TTC549 (cell line): Measurements from ENCODE around the gene FGF6.
"Not testable (repeated sequence)": the region's sequence is repeated elsewhere in the genome, so short reads cannot be mapped to it uniquely, and the experiment has no call there.

ENCODE experiments used
- FAIRE-seq: peaks from 2 replicates; lab custom pipeline; 2012; peaks lifted over from hg19 to GRCh38; lab: Jason Lieb, UNC

The FGF6 gene

DNA sequence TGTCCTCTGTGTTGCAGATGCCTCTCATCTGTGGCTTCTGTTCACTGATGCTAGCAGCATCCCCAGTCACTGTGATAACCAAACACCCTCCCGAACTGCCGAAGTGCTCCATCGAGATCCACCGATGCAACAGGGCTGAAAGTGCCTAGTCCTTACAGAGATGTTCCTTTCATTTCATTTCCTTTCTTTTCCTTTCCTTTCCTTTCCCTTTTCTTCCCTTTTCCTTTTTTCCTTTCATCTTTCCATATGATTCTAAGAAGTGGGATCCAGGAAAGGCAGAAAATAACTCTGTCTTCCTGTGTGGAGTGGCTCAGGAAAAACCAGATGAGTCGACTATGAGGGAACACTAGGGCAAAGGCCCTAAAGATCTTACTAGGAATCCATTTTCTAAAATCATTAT lies 26.7 kb downstream of the FGF6 start:
- FAIRE-seq: no peak

DNA sequence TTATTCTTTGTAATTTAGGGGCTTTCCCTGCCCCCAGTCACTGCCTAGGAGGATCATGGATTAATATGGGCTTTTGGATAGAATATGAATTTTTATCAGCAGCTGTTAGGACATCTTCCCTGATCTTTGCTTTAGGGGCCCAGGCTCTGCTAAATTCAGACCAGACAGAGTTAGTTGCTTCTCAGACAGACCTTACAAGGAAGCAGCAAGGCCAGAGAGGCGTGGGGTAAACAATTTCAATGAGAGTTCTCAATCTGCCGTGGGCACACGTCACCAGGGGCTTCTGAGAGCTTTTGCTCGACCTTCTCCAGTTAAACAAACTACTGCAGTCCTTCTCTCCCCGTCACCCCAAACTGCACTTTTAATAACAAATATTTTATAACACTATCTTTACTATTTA lies 27.7 kb downstream of the FGF6 start:
- no peak for FAIRE-seq

DNA sequence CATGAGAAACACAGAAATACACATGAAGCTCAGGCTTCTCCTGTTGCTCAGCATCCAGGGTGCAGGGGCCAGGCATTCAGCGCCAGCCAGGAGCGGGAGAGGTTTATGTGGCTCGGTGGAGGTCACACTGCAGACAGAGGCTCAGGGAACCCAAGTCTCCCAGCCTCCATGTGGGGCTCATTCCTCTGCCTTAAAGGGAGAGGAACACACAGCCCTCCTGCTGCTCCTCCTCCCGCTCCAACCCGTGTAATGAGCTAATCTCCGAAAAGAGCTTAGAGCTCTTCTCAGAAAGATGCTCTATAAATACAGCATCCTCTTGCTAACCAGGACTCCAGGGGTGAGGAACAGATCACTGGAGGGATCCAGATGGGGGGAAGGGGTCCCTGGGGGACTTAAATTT lies 28.2 kb downstream of the FGF6 start:
- FAIRE-seq: no peak

DNA sequence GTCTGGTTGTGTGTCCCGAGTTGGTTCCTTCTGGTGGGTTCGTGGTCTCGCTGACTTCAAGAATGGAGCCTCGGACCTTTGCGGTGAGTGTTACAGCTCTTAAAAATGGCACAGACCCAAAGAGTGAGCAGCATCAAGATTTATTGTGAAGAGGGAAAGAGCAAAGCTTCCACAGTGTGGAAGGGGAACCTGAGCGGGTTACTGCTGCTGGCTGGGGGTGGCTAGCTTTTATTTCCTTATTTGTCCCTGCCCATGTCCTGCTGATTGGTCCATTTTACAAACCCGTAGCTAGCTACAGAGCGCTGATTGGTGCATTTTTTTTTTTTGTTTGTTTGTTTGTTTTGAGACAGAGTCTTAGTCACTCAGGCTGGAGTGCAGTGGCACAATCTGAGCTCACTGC lies 29.3 kb downstream of the FGF6 start:
- FAIRE-seq: no peak

DNA sequence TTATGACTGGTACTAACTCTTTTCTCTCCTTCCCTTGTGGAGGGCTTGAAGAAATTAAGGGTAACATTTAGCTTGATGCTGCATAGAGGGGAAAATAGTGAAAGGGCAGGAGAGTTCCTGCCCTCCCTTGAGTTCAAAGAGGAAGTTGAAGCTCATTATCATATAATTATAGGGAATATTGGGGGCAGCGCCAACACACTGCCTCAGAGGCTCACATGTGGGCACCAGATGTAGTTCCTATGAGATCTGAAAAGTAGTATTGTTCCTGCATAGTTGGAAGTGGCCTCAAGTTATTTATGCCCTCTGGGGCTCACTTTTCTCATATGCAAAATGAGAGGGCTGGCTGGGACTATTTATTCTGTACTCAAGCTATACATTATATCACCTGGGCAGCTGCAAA lies 33.1 kb downstream of the FGF6 start:
- FAIRE-seq: no peak

DNA sequence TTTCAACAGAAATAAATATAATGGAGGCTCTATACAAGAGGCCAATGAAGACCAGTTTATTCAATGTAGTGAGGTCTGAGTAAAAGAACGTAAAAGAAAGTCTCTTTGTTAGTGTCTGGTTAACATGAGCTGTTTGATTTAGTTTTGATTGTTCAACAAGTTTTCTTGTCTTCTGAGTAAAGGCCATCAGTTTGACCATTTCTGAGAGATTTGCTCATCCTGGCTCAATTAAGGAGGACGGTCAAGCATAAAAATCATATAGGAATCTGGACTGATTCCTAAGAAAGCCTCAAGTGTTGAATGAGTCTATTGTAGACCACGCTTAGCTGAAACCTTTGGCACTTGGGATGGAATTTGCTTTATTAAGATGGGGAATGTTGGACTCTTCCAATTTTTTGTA lies 33.6 kb downstream of the FGF6 start:
- FAIRE-seq: no peak

DNA sequence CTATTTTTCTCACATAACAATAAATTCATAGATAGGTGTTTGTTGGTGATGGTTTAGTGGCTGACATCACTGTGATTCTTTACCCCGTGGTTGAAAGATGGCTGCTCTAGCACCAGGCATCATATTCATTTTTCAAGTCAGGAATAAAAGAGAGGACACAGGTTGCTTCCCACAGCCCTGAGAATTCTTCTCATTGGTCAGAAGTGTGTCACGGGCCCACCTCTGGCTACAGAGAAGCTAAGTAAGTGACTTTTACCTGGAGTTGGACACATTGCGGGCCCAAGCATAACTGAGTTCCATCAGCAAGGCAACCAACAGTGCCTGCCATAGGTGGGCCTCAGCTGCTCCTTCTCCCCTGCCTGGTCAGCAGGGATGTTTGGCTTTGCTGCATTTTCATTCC lies 38.5 kb downstream of the FGF6 start:
- no peak for FAIRE-seq

DNA sequence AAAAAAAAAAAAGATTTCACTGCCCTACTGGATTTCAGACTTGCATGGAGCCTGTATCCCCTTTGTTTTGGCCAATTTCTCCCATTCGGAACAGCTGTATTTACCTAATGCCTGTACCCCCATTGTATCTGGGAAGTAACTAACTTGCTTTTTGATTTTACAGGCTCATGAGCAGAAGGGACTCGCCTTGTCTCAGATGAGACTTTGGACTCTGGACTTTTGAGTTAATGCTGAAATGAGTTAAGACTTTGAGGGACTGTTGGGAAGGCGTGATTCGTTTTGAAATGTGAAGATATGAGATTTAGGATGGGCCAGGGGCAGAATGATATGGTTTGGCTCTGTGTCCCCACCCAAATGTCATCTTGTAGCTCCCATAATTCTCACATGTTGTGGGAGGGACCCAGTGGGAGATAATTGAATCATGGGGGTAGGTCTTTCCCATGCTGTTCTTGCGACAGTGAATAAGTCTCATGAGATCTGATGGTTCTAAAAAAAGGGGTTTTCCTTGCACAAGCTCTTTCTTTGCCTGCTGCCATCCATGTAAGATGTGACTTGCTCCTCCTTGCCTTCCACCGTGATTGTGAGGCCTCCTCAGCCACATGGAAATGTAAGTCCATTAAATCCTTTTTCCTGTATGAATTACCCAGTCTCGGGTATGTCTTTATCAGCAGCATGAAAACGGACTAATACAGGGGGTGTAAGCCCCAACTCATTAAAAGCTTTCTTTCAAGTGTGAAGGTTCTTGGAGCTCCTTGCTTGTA lies 40.6 kb downstream of the FGF6 start:
- FAIRE-seq: not testable (repeated sequence)

DNA sequence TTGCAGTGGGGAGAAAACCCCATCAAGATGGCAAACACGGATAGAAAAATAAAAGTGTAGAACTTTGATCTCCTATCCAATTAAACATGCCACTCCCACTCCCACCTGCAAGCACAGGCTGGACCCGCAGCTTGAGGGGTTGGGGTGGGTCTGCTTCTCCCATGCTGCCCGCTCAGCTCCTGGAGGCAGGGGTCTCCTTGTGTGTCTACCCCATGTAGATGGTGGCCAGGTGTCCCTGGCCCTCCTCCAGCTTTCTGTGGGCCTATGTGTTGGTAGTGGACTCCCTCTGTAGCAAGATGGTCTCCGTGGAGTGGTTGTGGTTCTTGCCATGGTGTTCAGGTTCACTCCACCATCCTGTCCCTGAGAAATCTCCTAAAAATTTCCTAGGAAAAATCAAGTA lies 42.6 kb downstream of the FGF6 start:
- no peak for FAIRE-seq

DNA sequence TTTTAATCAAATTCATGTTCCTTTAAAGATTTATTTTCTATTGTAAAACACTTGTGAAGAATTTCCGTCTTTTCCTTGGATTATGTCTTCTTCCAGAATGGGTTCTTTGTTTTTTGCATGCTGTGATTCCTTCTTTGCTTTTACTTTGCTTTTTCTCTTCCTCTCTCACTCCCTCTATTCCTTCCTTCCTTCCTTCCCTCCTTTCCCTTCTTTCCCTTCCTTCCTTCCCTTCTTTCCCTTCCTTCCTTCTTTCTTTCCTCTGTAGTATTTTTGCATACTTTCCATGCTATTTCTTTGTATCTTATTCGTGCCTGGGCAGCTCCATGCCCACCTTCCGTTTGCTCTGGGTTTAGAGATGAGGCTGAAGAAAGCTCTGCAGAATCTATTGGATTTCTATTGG lies 44.5 kb downstream of the FGF6 start:
- no peak for FAIRE-seq

DNA sequence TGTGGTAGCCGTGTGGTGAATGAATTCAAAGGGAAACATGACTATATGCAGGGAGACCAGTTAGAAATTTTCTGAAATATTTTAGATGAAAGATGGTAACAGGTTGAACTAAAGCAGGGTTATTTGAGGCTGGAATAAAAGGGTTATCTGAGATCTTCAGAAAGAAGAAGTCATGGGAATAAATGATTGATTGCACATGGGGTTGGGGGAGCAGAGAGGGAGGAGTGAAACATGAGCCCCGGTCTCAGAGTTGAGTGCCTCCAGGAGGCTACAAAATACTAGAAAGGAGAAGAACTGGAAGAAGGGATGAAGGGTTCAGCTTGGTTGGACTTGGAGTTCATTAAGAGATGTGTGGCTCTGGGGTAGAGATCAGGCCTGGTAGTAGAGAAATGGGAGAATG lies 49.8 kb downstream of the FGF6 start:
- no peak for FAIRE-seq

DNA sequence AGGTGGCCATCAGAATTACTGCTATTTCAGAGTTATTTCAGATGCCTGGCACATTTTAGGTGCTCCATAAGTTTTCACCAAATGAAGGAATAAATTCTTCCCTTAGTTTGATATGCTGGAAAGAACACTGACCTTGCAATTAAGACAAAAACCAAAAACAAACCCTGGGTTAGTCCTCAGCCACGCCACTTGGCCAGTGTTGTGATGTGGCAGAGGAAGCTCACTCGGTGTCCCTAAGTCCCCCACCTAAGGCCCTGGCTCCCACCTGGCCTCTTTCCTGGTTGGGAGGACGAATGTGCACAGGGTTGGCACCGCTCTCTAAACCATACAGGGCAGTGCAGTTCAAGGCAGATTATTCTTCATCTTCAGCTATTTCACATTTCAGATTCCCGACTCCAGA lies 52.4 kb downstream of the FGF6 start:
- no peak for FAIRE-seq

DNA sequence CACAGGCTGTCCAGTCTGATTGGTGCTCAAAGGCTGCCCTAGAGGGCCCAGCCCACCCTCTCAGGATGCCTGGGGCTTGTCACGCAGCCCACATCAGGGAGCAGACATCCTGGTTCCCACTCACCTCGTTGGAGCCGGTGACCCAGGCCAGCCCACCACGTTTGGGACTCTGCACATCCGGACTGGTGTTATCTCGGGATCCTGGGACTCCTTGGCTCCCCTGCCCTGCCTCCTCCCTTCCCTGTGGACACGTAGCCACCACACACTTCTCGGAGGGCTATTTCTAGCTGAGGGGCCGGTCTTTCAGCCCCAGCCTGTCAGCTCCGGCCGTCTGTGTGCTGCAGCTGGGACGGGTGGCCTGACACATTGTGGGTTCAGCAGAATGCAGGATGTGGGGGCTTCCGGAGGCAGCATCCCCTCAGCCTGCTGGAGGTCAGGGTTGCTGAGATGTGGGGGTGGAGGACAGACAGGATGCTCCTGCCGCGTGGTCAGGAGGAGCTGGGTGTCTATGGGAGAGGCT lies 53.3 kb downstream of the FGF6 start:
- FAIRE-seq: no peak

DNA sequence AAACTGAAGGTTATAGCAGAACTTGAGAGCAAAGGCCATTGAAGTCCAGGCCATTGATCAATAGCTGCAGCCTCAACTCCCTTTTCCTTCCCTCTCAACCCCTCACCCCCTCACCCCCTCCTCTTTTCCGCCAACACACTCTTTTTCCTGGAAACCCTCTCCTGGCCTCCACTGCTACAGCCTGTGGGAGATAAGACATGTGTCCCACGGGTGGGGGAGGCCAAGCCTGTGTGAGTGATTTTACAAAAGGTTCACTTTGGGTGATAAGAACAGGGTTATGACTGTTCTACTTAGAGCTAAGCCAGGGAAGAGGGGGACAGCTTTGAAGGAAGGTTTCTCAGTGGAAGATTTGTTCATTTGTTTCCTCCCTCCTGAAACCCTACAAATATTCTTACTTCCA lies 57.0 kb downstream of the FGF6 start:
- FAIRE-seq: no peak

DNA sequence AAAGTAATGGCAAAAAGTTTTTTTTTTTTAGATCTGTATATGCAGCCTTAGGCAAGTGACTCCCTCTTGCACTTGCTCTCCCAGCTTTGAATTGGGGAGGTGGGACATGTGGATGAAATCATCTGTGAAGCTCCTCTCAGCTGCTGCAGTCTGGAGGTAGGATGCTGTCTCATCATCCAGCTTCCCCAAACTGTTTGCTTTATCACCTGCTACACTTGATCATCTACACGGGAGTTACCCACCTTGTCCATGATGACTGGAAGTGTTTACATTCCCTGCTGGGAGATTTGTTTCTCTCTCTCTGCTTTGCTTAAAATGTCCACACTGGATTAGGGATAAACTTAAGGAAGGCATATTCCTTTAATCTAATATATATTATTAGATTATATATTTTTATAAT lies 57.6 kb downstream of the FGF6 start:
- no peak for FAIRE-seq

DNA sequence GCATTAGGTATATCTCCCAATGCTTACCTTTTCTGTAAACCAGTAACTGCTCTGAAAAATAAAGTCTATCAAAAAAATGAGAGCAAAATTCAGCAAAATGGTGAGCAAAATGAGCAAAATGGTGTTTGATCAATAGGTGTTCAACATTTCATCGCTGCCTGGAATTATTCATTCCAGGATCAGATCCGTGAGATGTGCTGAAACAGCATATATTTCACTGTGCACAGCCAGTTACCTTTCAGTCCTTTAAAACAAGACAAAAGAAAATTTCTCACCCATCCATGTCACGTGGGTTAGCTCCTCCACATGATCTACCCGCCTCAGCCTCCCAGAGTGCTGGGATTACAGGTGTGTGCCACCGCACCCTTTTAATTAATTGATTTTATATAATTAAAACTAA lies 58.0 kb downstream of the FGF6 start:
- no peak for FAIRE-seq

DNA sequence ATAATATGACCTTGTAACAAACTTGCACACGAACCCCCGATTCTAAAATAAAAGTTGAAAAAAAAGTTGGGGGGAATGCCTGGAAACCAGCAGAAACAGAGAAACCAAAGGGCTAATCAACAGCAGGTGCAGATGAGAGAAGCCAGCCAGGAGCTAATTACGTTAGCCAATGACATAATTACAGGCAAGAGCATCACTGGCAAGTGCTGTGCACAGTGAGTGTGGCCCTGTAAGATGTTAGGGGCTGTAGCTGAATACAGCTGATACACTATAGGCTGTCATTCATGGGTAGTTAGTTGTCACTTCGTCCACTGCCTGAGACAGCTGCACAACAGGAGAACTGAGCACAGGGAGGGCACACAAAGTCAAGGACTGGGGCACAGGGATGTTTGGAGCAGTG lies 58.8 kb downstream of the FGF6 start:
- FAIRE-seq: no peak
